ENCODE results near the gene ISM2. TPM values are rescaled to one million over a fixed set of nuclear protein-coding genes. Genes with fewer than 3 reads are reported as not detected.

The ISM2 gene
- total and polyA plus RNA-seq, 2 experiments from 2014 or later: 0.11 to 2.6 TPM

- Histone ChIP-seq H3K36me3 (ENCODE audit: low read depth) (no peaks in the 10 kb centered on the region), H3K4me2 (ENCODE audit: unreplicated experiment) (peak overlapping the region; percentile 72), H3K9me2 (ENCODE audit: insufficient read depth) (no peaks in the 10 kb centered on the region), H4K20me1 (ENCODE audit: insufficient read depth) (no peaks in the 10 kb centered on the region), H3K27ac (no peak overlapping the region), H3K9ac (no peak overlapping the region), H3K4me1 (ENCODE audit: insufficient read depth) (no peaks in the 10 kb centered on the region), H2AFZ (peak overlapping the region; percentile 74), H3K4me3 (peak overlapping the region; percentile 67), H3K27me3 (replicated peaks; ENCODE audit: insufficient read depth) (peaks cover 22% of the 10 kb centered on the region), H3F3A (ENCODE audit: insufficient read depth) (peaks cover 16% of the 10 kb centered on the region; the same call in 1 of the 2 replicates), H3K79me2 (ENCODE audit: insufficient read depth) (no peaks in the 10 kb centered on the region), H3K9me3 (ENCODE audit: low read depth) (no peaks in the 10 kb centered on the region)
- in situ Hi-C loops (cut with MboI): no loop called here
- TF ChIP-seq EZH2 (IDR thresholded peaks at IDR 0.05; ENCODE audit: insufficient read depth, poor library complexity, severe bottlenecking) (no peak), EZH2phosphoT487 (IDR thresholded peaks at IDR 0.05; ENCODE audit: insufficient read depth, low read depth) (0 out of 2 replicates have a peak, but pooled peaks have one; percentile 33)
- WGBS, 2 experiments (ENCODE audit: low coverage in 1 of 2, low lambda C conversion rate in 2 of 2, missing lambda C conversion rate in 2 of 2): 5 to 6% methylated on average over 33 to 53 of the region's 53 CpGs
- DNase-seq: peak; percentile 32
These were observed 440 bp upstream of the ISM2 start for GRCh38 chr14:77498984-77499527.

- in situ Hi-C loops (cut with MboI): no loop called here
- no peak overlapping the region for H2AFZ ChIP-seq
- H3K36me3 ChIP-seq (ENCODE audit: low read depth): no peaks in the 10 kb centered on the region
- no peaks in the 10 kb centered on the region for H3K79me2 ChIP-seq (ENCODE audit: insufficient read depth)
- no peaks in the 10 kb centered on the region for H3K4me1 ChIP-seq (ENCODE audit: insufficient read depth)
- TF ChIP-seq EZH2phosphoT487 (IDR thresholded peaks at IDR 0.05; ENCODE audit: insufficient read depth, low read depth) (no peak), EZH2 (IDR thresholded peaks at IDR 0.05; ENCODE audit: insufficient read depth, poor library complexity, severe bottlenecking) (no peak)
- peaks cover 21% of the 10 kb centered on the region for H3K27me3 ChIP-seq (replicated peaks; ENCODE audit: insufficient read depth)
- no peak for DNase-seq
- no peak overlapping the region for H3K9ac ChIP-seq
- no peaks in the 10 kb centered on the region for H3K9me3 ChIP-seq (ENCODE audit: low read depth)
- H4K20me1 ChIP-seq (ENCODE audit: insufficient read depth): no peaks in the 10 kb centered on the region
- H3K27ac ChIP-seq: no peak overlapping the region
- H3K9me2 ChIP-seq (ENCODE audit: insufficient read depth): no peaks in the 10 kb centered on the region
- H3F3A ChIP-seq (ENCODE audit: insufficient read depth): peaks cover 3% of the 10 kb centered on the region; the same call in 1 of the 2 replicates
- WGBS, 2 experiments (ENCODE audit: low coverage in 1 of 2, low lambda C conversion rate in 2 of 2, missing lambda C conversion rate in 2 of 2): 60 to 63% methylated on average over 7 of the region's 7 CpGs
- H3K4me2 ChIP-seq (ENCODE audit: unreplicated experiment): no peak overlapping the region
- H3K4me3 ChIP-seq: no peak overlapping the region
These were observed 3.3 kb downstream of the ISM2 start for GRCh38 chr14:77495334-77495733.

DNA sequence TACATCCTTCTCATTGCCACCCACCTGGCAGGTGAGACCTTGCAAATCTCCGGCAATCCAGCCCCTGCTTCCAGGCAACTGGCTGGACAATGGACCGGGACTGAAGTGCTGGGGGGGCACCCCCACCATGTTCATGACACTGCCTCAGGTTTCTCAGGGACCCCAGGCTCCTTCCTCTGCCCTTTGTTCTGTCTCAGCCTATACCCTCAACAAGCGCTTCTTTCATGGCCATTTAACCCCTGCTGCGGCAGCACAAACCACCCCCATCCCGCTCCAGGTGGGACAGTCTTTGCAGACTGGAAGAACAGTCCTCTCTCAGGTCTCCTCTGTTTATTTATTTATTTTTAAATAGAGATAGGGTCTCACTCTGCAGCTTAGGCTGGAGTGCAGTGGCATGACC is 7.6 kb downstream of the ISM2 start:
- TF ChIP-seq EZH2 (IDR thresholded peaks at IDR 0.05; ENCODE audit: insufficient read depth, poor library complexity, severe bottlenecking) (no peak), EZH2phosphoT487 (IDR thresholded peaks at IDR 0.05; ENCODE audit: insufficient read depth, low read depth) (no peak)
- Histone ChIP-seq H3K36me3 (ENCODE audit: low read depth) (no peaks in the 10 kb centered on the region), H3K27me3 (replicated peaks; ENCODE audit: insufficient read depth) (no peaks in the 10 kb centered on the region), H3K9ac (no peak overlapping the region), H3K79me2 (ENCODE audit: insufficient read depth) (no peaks in the 10 kb centered on the region), H4K20me1 (ENCODE audit: insufficient read depth) (no peaks in the 10 kb centered on the region), H3K4me2 (ENCODE audit: unreplicated experiment) (no peak overlapping the region), H3K4me1 (ENCODE audit: insufficient read depth) (0 out of 2 replicates have a peak, but pooled peaks cover 1% of the 10 kb centered on the region), H3F3A (ENCODE audit: insufficient read depth) (peaks cover 5% of the 10 kb centered on the region), H2AFZ (no peak overlapping the region), H3K4me3 (no peak overlapping the region), H3K27ac (no peak overlapping the region), H3K9me3 (ENCODE audit: low read depth) (no peaks in the 10 kb centered on the region), H3K9me2 (ENCODE audit: insufficient read depth) (no peaks in the 10 kb centered on the region)
- WGBS, 2 experiments (ENCODE audit: low coverage in 1 of 2, low lambda C conversion rate in 2 of 2, missing lambda C conversion rate in 2 of 2): 79 to 83% methylated on average over 5 of the region's 5 CpGs
- in situ Hi-C loops (cut with MboI): no loop called here
- no peak for DNase-seq

DNA sequence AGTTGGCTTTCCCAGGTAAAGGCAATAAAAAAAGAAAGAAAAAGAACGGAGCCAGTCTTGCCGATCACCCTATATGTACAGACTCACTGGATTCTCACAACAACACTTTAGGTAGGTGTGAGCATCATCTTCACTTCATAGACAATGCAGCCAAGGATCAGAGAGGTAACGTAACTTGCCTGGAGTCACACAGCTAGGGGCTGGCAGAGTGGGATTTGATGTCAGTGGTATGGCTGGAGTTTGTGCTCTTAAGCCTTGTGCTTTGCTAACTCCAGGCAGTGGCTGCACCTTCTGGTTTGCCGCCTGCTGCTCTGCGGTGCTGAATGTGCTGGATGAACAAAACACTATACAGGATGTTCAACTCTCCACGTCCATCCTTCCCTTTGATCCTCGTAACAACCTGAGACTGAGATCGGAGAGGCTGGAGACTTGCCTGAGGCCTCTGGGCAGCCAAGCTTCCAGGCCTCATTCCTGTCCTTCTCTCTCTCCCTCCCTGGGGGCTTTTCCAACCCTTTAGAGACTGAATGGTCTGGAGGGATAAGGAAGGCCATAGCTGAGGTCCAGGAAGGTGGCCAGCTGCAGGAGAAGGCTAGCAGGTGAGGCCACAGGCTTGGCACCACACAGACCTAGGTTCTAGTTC is 8.1 kb downstream of the ISM2 start:
- H3F3A ChIP-seq (ENCODE audit: insufficient read depth): peaks cover 10% of the 10 kb centered on the region
- H3K27me3 ChIP-seq (replicated peaks; ENCODE audit: insufficient read depth): no peaks in the 10 kb centered on the region
- H3K36me3 ChIP-seq (ENCODE audit: low read depth): no peaks in the 10 kb centered on the region
- H3K27ac ChIP-seq: no peak overlapping the region
- no peaks in the 10 kb centered on the region for H3K79me2 ChIP-seq (ENCODE audit: insufficient read depth)
- no peak overlapping the region for H3K9ac ChIP-seq
- TF ChIP-seq EZH2phosphoT487 (IDR thresholded peaks at IDR 0.05; ENCODE audit: insufficient read depth, low read depth): no peak
- no peak for TF ChIP-seq EZH2 (IDR thresholded peaks at IDR 0.05; ENCODE audit: insufficient read depth, poor library complexity, severe bottlenecking)
- no peaks in the 10 kb centered on the region for H3K9me3 ChIP-seq (ENCODE audit: low read depth)
- H3K9me2 ChIP-seq (ENCODE audit: insufficient read depth): no peaks in the 10 kb centered on the region
- H3K4me2 ChIP-seq (ENCODE audit: unreplicated experiment): no peak overlapping the region
- 70 to 73% methylated on average over 8 of the region's 8 CpGs for WGBS, 2 experiments (ENCODE audit: low coverage in 1 of 2, low lambda C conversion rate in 2 of 2, missing lambda C conversion rate in 2 of 2)
- H2AFZ ChIP-seq: no peak overlapping the region
- in situ Hi-C loops (cut with MboI): no loop called here
- H4K20me1 ChIP-seq (ENCODE audit: insufficient read depth): no peaks in the 10 kb centered on the region
- DNase-seq: no peak
- H3K4me1 ChIP-seq (ENCODE audit: insufficient read depth): 0 out of 2 replicates have a peak, but pooled peaks cover 7% of the 10 kb centered on the region
- H3K4me3 ChIP-seq: no peak overlapping the region
